Measurements from ENCODE around the gene PRKN.

DNA sequence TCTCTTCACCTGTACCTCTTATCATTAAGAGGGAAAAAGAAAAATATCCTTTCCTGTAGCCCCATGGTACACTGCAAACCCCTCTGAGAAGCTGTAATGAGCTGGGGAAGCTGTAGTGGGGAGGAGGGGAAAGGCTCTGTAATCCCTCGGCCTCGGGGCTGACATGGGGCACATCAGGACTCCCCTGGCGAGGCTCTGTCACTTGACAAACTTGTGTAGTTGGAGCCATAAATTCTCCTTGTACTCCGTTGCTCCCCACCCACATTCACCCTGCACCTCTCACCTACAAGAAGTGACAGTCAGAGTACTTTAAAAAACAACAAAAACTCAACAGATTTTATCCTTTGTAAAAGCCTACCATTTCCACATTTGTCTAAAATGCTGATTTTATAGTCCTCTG lies 978.0 kb downstream of the PRKN start:
- TF ChIP-seq, protein P1, sequence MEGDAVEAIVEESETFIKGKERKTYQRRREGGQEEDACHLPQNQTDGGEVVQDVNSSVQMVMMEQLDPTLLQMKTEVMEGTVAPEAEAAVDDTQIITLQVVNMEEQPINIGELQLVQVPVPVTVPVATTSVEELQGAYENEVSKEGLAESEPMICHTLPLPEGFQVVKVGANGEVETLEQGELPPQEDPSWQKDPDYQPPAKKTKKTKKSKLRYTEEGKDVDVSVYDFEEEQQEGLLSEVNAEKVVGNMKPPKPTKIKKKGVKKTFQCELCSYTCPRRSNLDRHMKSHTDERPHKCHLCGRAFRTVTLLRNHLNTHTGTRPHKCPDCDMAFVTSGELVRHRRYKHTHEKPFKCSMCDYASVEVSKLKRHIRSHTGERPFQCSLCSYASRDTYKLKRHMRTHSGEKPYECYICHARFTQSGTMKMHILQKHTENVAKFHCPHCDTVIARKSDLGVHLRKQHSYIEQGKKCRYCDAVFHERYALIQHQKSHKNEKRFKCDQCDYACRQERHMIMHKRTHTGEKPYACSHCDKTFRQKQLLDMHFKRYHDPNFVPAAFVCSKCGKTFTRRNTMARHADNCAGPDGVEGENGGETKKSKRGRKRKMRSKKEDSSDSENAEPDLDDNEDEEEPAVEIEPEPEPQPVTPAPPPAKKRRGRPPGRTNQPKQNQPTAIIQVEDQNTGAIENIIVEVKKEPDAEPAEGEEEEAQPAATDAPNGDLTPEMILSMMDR (IDR thresholded peaks at IDR 0.05; ENCODE audit: low read length), result no peak
- TF ChIP-seq EZH2phosphoT487 (IDR thresholded peaks at IDR 0.05; ENCODE audit: low read length) (no peak), EZH2 (optimal IDR thresholded peaks at IDR 0.05; ENCODE audit: low read depth, low read length) (no peak)
